T-helper 17 cell (primary cell): ENCODE results near the gene ARPP19. TPM values are rescaled to one million over a fixed set of nuclear protein-coding genes. Genes with fewer than 3 reads are reported as not detected.
"Not testable (repeated sequence)": the region's sequence is repeated elsewhere in the genome, so short reads cannot be mapped to it uniquely, and the experiment has no call there.

Experiments used
- ATAC-seq: fragments of 150-1000 bp; cut with Tn5 transposase; 2 replicates; pipeline ENCODE4 v1.10.0; 2021; ENCODE audit warnings: mild to moderate bottlenecking, moderate library complexity
- DNase-seq, 3 donors: peaks; one replicate each; pipeline versions ENCODE4 v3.0.0 to v3.0.0-alpha.2; 2020 to 2021
- H3K9me3 ChIP-seq: one replicate; pipeline ENCODE4 v1.7.0; 2013; ENCODE audit warnings: low read length, mild to moderate bottlenecking; ENCODE audit not compliant: control insufficient read depth, poor library complexity, severe bottlenecking
- H3K27ac Mint-ChIP-seq: one replicate; pipeline ENCODE4 v1.8.0; 2022; ENCODE audit warnings: mild to moderate bottlenecking, moderate library complexity, mixed read lengths
- H3K27me3 Mint-ChIP-seq: one replicate; pipeline ENCODE4 v1.8.0; 2022; ENCODE audit warnings: mixed read lengths
- H3K36me3 Mint-ChIP-seq: one replicate; pipeline ENCODE4 v1.8.0; 2022; ENCODE audit warnings: low read depth, mixed read lengths
- H3K4me1 Mint-ChIP-seq: one replicate; pipeline ENCODE4 v1.8.0; 2022; ENCODE audit warnings: mild to moderate bottlenecking, mixed read lengths
- H3K4me3 Mint-ChIP-seq: one replicate; pipeline ENCODE4 v1.8.0; 2022; ENCODE audit warnings: mild to moderate bottlenecking, moderate library complexity, mixed read lengths
- total RNA-seq, 4 donors: library from RNA in 2 of 4; stranded (reverse) in 2 of 4; gene quantifications; one replicate each; pipeline ENCODE4 v1.2.3 and lab custom pipeline; 2022 to 2026

Gene ARPP19
- total RNA-seq, 2 donors from 2014 or later: 111 to 147 TPM

DNA sequence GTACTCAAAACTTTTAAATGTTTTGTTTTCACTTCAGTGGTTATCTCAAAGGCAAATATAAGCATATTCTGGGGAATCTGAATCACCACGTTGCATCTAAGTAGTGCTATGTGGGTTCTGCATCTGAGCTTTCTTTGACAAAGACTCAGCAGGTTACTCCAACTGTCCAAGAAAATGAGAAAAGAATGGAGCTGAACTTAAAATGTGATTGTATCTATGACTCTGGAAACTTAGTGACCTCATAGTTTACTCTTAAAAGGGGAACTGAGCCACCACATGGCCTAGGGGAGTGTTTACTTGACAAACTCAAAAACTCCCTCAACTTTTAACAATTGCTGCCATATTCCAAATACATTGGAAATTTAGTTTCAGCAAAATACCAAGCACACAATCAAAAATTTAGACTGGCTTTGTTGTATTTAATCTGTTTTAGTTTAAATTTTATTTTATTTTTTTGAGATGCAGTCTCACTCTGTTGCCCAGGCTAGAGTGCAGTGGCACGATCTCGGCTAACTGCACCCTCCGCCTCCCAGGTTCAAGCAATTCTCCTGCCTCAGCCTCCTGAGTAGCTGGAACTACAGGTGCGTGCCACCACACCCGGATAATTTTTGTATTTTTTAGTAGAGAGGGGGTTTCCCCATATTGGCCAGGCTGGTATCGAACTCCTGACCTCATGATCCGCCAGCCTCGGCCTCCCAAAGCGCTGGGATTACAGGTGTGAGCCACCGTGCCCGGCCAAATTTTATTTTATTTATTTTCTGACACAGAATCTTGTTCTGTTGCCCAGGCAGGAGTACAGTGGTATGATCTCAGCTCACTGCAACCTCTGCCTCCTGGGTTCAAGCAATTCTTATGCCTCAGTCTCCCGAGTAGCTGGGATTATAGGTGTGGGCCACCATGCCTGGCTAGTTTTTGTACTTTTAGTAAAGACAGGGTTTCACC lies 3.1 kb downstream of the ARPP19 start:
- not testable (repeated sequence) for H3K9me3 ChIP-seq, DNase-seq, ATAC-seq, H3K27me3 Mint-ChIP-seq, H3K36me3 Mint-ChIP-seq
- H3K4me1 Mint-ChIP-seq: peaks cover 44% of the 10 kb centered on the region
- peak overlapping the region; percentile 49 for H3K27ac Mint-ChIP-seq
- peak overlapping the region; percentile 15 for H3K4me3 Mint-ChIP-seq

DNA sequence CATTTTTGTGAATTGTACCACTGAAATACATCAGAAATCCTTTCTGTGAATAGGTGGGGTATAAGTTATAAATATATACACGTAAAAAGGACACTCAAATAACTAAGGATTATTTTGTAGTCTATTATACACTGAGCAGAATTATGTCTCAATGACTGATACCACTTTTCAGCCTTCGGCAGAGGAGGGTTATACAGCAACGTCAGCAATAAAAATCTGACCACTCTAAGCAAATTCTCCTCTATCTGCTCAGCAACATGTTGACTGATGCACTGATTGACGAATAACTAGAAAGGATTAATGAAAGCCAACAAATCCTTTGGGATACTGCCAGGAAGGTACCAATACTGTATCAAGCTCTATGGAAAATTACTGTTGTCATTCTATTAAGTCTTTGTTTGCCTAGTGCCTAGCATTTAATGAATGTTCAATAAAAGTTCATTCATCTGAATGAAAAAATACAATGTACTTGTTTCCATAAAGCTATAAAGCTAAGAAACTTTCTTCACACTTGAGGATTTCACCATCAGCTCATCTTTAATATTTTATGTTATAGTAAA lies 5.2 kb downstream of the ARPP19 start:
- Mint-ChIP-seq H3K27me3 (no peaks in the 10 kb centered on the region), H3K27ac (no peak overlapping the region), H3K36me3 (peaks cover 2% of the 10 kb centered on the region), H3K4me3 (no peak overlapping the region), H3K4me1 (peaks cover 50% of the 10 kb centered on the region)
- no peak for ATAC-seq
- H3K9me3 ChIP-seq: no peaks in the 10 kb centered on the region
- no peak for DNase-seq

DNA sequence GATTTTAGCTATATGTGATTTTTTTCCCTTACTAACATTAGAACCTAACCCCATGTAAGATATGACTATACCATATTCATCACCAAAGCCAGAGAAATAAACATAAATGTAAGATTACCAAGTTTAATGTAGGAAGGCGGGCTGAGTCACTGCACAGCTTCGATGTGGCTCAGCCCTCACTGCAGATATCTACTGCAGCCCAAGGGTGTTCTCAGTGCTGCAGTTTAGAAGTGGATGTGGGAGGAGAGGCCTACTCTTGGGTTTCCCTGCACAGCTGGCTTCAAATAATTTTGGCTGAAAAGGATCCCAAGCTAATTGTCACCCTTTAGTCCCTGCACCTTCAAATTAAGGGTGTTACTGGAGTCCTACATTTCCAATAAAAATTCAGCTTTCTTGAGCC lies 9.3 kb downstream of the ARPP19 start:
- no peaks in the 10 kb centered on the region for H3K9me3 ChIP-seq
- peaks cover 40% of the 10 kb centered on the region for H3K4me1 Mint-ChIP-seq
- peak overlapping the region; percentile 80 for H3K27ac Mint-ChIP-seq
- no peaks in the 10 kb centered on the region for H3K27me3 Mint-ChIP-seq
- peaks cover 2% of the 10 kb centered on the region for H3K36me3 Mint-ChIP-seq
- ATAC-seq (peak; percentile 61), DNase-seq (no peak)
- peak overlapping the region; percentile 55 for H3K4me3 Mint-ChIP-seq

GRCh38 chr15:52559022-52559421 lies 9.8 kb downstream of the ARPP19 start:
- H3K36me3 Mint-ChIP-seq: peaks cover 2% of the 10 kb centered on the region
- H3K4me3 Mint-ChIP-seq: peak overlapping the region; percentile 55
- peak overlapping the region; percentile 80 for H3K27ac Mint-ChIP-seq
- DNase-seq: no peak
- ATAC-seq: peak; percentile 17
- no peaks in the 10 kb centered on the region for H3K27me3 Mint-ChIP-seq
- H3K4me1 Mint-ChIP-seq: peaks cover 40% of the 10 kb centered on the region
- no peaks in the 10 kb centered on the region for H3K9me3 ChIP-seq

GRCh38 chr15:52558196-52558595 lies 10.6 kb downstream of the ARPP19 start:
- peaks cover 2% of the 10 kb centered on the region for H3K36me3 Mint-ChIP-seq
- DNase-seq (no peak), ATAC-seq (peak; percentile 76)
- no peaks in the 10 kb centered on the region for H3K27me3 Mint-ChIP-seq
- H3K4me1 Mint-ChIP-seq: peaks cover 37% of the 10 kb centered on the region
- H3K27ac Mint-ChIP-seq: peak overlapping the region; percentile 80
- H3K4me3 Mint-ChIP-seq: peak overlapping the region; percentile 41
- no peaks in the 10 kb centered on the region for H3K9me3 ChIP-seq

DNA sequence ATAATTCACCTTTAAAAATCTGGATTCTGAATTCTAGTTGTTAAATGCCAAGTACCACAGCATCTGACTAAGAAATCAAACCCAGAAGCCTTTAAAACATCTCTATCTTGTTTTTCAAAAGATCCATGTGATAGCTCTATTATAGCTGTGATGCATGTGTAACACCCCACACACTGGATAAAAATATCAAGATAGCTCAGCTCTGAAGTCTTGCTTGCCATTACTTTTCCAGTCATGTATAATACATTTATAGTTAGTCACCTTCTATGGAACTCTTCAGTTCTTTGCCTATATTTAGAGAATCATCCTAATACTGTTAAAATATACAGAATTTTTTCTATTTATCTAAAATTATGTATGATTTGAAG lies 11.6 kb downstream of the ARPP19 start:
- ATAC-seq (no peak), DNase-seq (no peak)
- H3K4me1 Mint-ChIP-seq: peaks cover 33% of the 10 kb centered on the region
- H3K27me3 Mint-ChIP-seq: no peaks in the 10 kb centered on the region
- peak overlapping the region; percentile 76 for H3K27ac Mint-ChIP-seq
- no peak overlapping the region for H3K4me3 Mint-ChIP-seq
- no peaks in the 10 kb centered on the region for H3K9me3 ChIP-seq
- H3K36me3 Mint-ChIP-seq: no peaks in the 10 kb centered on the region

- peaks cover 33% of the 10 kb centered on the region for H3K4me1 Mint-ChIP-seq
- no peak overlapping the region for H3K4me3 Mint-ChIP-seq
- no peaks in the 10 kb centered on the region for H3K27me3 Mint-ChIP-seq
- no peaks in the 10 kb centered on the region for H3K9me3 ChIP-seq
- H3K27ac Mint-ChIP-seq: peak overlapping the region; percentile 76
- DNase-seq (no peak), ATAC-seq (no peak)
- H3K36me3 Mint-ChIP-seq: no peaks in the 10 kb centered on the region
These were observed 12.1 kb downstream of the ARPP19 start for GRCh38 chr15:52556524-52557273.

- no peaks in the 10 kb centered on the region for H3K9me3 ChIP-seq
- Mint-ChIP-seq H3K4me3 (no peak overlapping the region), H3K36me3 (peaks cover 2% of the 10 kb centered on the region), H3K27ac (no peak overlapping the region), H3K4me1 (peaks cover 11% of the 10 kb centered on the region), H3K27me3 (no peaks in the 10 kb centered on the region)
- no peak for DNase-seq
- no peak for ATAC-seq
These were observed 16.5 kb downstream of the ARPP19 start for GRCh38 chr15:52552303-52552702.

DNA sequence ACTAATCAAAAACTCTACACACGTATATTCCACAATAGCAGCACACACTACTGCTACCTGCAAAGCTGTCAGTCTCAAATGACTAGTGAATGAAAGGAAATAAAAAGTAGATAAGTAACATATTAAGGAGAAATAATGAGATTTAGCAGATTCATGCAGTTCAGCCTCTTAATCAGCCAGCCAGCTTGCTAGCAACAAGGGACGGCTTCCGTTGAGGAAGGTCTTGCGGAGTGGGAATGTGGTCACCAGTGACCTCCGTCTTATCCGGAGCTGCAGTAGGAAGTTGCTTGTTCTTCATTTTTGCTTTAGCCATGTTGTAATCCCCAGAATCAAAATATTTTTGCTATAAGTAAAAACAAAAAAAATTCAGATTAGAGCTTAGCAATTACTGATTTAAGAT lies 17.1 kb downstream of the ARPP19 start:
- Mint-ChIP-seq H3K27ac (no peak overlapping the region), H3K36me3 (peaks cover 2% of the 10 kb centered on the region), H3K4me3 (no peak overlapping the region), H3K4me1 (peaks cover 11% of the 10 kb centered on the region), H3K27me3 (no peaks in the 10 kb centered on the region)
- ATAC-seq: no peak
- H3K9me3 ChIP-seq: no peaks in the 10 kb centered on the region
- no peak for DNase-seq

GRCh38 chr15:52551186-52551585 lies 17.6 kb downstream of the ARPP19 start:
- H3K4me3 Mint-ChIP-seq, H3K9me3 ChIP-seq, H3K27me3 Mint-ChIP-seq, H3K27ac Mint-ChIP-seq, H3K4me1 Mint-ChIP-seq, H3K36me3 Mint-ChIP-seq, DNase-seq, ATAC-seq: not testable (repeated sequence)

DNA sequence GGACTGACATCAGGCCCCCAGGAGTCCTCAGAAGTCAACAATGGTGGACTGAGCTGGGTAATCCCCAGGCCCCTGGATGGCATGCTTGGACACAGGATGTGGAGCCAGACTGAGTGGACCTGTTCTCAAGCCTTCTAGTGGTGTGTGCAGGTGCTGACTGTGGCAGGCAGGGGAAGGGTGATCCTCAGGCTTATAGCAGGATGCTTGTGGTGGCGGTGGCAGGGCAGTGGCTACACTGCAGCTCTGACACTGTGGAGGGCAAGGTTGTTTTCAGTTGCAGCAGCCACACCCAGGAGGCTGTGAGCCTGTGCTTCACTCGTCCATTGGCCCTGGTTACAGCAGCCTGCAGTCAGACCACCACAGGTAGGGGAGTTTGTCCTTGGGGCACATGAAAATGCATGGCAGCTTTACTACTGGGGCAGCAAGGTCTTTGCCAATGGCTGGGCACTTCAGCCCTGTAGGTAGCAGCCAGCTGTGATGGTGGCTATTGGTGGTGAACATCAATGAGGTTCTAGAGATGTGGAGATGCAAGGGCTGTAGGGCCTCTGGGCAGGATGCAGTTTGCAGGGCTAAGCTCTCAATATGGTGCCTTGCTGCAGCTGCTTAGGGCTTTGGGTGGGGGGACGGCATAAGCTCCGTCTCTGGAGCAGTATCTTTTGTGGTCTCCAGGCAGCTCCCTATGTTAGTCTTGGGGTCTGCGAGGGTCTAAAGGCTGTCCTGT lies 22.6 kb downstream of the ARPP19 start:
- peak overlapping the region; percentile 2 for H3K4me3 Mint-ChIP-seq
- peaks cover 6% of the 10 kb centered on the region for H3K4me1 Mint-ChIP-seq
- peak overlapping the region; percentile 46 for H3K27ac Mint-ChIP-seq
- ATAC-seq (peak; percentile 30), DNase-seq (no peak)
- H3K9me3 ChIP-seq: no peaks in the 10 kb centered on the region
- peaks cover 2% of the 10 kb centered on the region for H3K36me3 Mint-ChIP-seq
- H3K27me3 Mint-ChIP-seq: no peaks in the 10 kb centered on the region

DNA sequence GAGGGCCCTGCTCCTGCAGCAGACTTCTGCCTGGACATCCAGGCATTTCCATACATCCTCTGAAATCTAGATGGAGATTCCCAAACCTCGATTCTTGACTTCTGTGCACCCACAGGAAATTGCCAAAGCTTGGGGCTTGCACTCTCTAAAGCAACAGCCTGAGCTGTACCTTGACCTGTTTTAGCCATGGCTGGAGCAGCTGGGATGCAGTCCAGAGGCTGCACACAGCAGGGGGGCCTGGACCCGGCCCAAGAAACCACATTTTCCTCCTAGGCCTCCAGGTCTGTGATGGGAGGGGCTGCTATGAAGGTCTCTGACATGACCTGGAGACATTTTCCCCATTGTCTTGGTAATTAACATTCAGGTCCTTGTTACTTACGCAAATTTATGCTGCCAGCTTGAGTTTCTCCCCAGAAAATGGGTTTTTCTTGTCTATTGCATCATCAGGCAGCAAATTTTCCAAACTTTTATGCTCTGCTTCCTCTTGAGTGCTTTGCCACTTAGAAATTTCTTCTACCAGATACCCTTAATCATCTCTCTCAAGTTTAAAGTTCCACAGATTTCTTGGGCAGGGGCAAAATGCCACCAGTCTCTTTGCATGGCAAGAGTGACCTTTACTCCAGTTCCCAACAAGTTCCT lies 28.3 kb downstream of the ARPP19 start:
- Mint-ChIP-seq H3K4me3 (no peak overlapping the region), H3K36me3 (no peaks in the 10 kb centered on the region), H3K4me1 (peaks cover 4% of the 10 kb centered on the region), H3K27me3 (no peaks in the 10 kb centered on the region), H3K27ac (no peak overlapping the region)
- H3K9me3 ChIP-seq: no peaks in the 10 kb centered on the region
- DNase-seq (no peak), ATAC-seq (no peak)
